Measurements from ENCODE around the gene PIK3C2G. TPM values are rescaled to one million over a fixed set of nuclear protein-coding genes. Genes with fewer than 3 reads are reported as not detected.

Gene PIK3C2G
- total and polyA plus RNA-seq, 2 of the 13 experiments (the other 11 are each of a cell fraction or from before 2014, with no cell fraction given), result not detected

DNA sequence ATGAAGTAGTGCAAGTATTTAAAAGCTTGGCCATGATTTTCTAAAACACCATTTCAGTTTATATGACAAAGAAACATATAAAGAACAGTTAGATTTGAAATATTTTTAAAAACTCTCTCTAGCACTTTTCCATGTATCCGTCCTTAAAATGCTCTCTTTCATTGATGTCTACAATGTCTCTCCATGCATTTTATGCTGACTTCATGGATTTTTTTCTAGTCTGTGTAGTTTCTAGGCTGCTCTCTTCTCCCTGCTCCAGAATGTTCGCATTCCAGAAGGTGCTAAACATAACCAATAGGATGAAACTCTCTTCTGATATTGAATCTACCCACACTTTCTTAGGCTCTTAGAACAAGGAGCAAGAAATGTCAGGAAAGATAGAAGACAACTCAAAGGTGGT is 351.7 kb downstream of the PIK3C2G start:
- no peaks in the 10 kb centered on the region for H3K4me1 ChIP-seq (ENCODE audit: insufficient read depth, low read length)
- POLR2A ChIA-PET, result no interaction called here
- DNase-seq (ENCODE audit: low spot score) (no peak), FAIRE-seq (no peak), ATAC-seq (no peak)
- BruUV-seq (replicated peaks), result no TSS peak
- H4K20me1 ChIP-seq (ENCODE audit: insufficient read depth, low read length), result no peaks in the 10 kb centered on the region
- H3K9ac ChIP-seq (ENCODE audit: insufficient read depth, low read depth, low read length), result no peak overlapping the region
- no peaks in the 10 kb centered on the region for H3K27me3 ChIP-seq (ENCODE audit: control insufficient read depth in 1 of 2, insufficient read depth in 2 of 2, low read length in 2 of 2)
- TF ChIP-seq MAFK (conservative IDR thresholded peaks at IDR 0.05 in 1 of 2, IDR thresholded peaks at IDR 0.05 in 1 of 2; ENCODE audit: low read length in 2 of 2), result peak; percentile 72 to 82
- TF ChIP-seq MAFF (IDR thresholded peaks at IDR 0.05; ENCODE audit: low read depth, low read length), result peak; percentile 64; the same call in 1 of the 2 replicates
- TF ChIP-seq ZNF557 (CRISPR knock-in tag; IDR thresholded peaks at IDR 0.05), result no peak
- no peak overlapping the region for H3K4me2 ChIP-seq (ENCODE audit: low read depth, low read length)
- H3K9me3 ChIP-seq (ENCODE audit: low read length), result no peaks in the 10 kb centered on the region
- no peak overlapping the region for H3K4me3 ChIP-seq (replicated peaks in 1 of 3; ENCODE audit: insufficient read depth in 1 of 3, low read depth in 2 of 3, low read length in 3 of 3)
- intact Hi-C loops (cut with micrococcal nuclease; ENCODE audit: unreplicated experiment) (no loop called here), in situ Hi-C loops (cut with HindIII; ENCODE audit: extremely low pct_ligation_motif_present, low pct_unique_long_range_greater_than_20kb) (no loop called here)
- no peak overlapping the region for H2AFZ ChIP-seq (ENCODE audit: low read length)
- H3K36me3 ChIP-seq (replicated peaks in 1 of 2; ENCODE audit: control insufficient read depth in 1 of 2, insufficient read depth in 2 of 2, low read length in 2 of 2), result no peaks in the 10 kb centered on the region
- 44% methylated on average over 2 of the region's 2 CpGs for WGBS (ENCODE audit: low lambda C conversion rate)
- H3K79me2 ChIP-seq (ENCODE audit: insufficient read depth, low read length), result no peaks in the 10 kb centered on the region
- H3K27ac ChIP-seq (ENCODE audit: extremely low read length, insufficient read depth, low read length), result no peak overlapping the region
- CTCF ChIA-PET (ENCODE audit: low intra/inter-chr PET ratio, low total read pairs), result no interaction called here

DNA sequence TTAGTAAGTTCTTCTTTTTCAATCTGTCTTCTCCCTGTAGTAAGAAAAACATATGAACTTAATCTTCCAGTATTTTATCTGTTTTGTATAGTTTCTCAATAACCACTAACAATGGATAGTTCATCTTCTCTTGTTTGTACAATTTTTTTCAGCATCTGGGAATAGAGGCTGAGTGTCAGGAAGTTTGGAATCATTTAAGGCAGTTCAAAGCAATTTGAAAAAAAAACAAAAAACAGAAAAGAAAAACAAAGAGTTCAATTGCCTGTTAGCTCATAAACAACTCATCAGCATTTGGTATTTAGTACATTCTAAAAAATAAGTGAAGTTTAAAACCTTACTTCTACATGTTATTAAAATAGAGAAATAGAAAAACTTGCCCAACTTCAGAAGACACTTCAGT is 359.7 kb downstream of the PIK3C2G start:
- intact Hi-C loops (cut with micrococcal nuclease; ENCODE audit: unreplicated experiment), result no loop called here
- Histone ChIP-seq H3K4me1 (ENCODE audit: insufficient read depth, low read length) (no peaks in the 10 kb centered on the region), H3K9me3 (ENCODE audit: low read length) (no peaks in the 10 kb centered on the region), H3K4me3 (replicated peaks in 1 of 3; ENCODE audit: insufficient read depth in 1 of 3, low read depth in 2 of 3, low read length in 3 of 3) (no peak overlapping the region), H3K27me3 (ENCODE audit: control insufficient read depth in 1 of 2, insufficient read depth in 2 of 2, low read length in 2 of 2) (no peaks in the 10 kb centered on the region), H3K9ac (ENCODE audit: insufficient read depth, low read depth, low read length) (no peak overlapping the region), H3K79me2 (ENCODE audit: insufficient read depth, low read length) (no peaks in the 10 kb centered on the region), H4K20me1 (ENCODE audit: insufficient read depth, low read length) (no peaks in the 10 kb centered on the region), H3K4me2 (ENCODE audit: low read depth, low read length) (no peak overlapping the region), H2AFZ (ENCODE audit: low read length) (no peak overlapping the region), H3K27ac (ENCODE audit: extremely low read length, insufficient read depth, low read length) (no peak overlapping the region), H3K36me3 (replicated peaks in 1 of 2; ENCODE audit: control insufficient read depth in 1 of 2, insufficient read depth in 2 of 2, low read length in 2 of 2) (no peaks in the 10 kb centered on the region)
- ChIA-PET CTCF (ENCODE audit: low intra/inter-chr PET ratio, low total read pairs) (no interaction called here), POLR2A (no interaction called here)
- no TSS peak for BruUV-seq (replicated peaks)
- ATAC-seq (no peak), FAIRE-seq (no peak), DNase-seq (ENCODE audit: low spot score) (no peak)
- in situ Hi-C loops (cut with HindIII; ENCODE audit: extremely low pct_ligation_motif_present, low pct_unique_long_range_greater_than_20kb), result no loop called here
- TF ChIP-seq, protein P1, sequence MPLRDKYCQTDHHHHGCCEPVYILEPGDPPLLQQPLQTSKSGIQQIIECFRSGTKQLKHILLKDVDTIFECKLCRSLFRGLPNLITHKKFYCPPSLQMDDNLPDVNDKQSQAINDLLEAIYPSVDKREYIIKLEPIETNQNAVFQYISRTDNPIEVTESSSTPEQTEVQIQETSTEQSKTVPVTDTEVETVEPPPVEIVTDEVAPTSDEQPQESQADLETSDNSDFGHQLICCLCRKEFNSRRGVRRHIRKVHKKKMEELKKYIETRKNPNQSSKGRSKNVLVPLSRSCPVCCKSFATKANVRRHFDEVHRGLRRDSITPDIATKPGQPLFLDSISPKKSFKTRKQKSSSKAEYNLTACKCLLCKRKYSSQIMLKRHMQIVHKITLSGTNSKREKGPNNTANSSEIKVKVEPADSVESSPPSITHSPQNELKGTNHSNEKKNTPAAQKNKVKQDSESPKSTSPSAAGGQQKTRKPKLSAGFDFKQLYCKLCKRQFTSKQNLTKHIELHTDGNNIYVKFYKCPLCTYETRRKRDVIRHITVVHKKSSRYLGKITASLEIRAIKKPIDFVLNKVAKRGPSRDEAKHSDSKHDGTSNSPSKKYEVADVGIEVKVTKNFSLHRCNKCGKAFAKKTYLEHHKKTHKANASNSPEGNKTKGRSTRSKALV (CRISPR knock-in tag; IDR thresholded peaks at IDR 0.05), result no peak
- TF ChIP-seq, protein P2, sequence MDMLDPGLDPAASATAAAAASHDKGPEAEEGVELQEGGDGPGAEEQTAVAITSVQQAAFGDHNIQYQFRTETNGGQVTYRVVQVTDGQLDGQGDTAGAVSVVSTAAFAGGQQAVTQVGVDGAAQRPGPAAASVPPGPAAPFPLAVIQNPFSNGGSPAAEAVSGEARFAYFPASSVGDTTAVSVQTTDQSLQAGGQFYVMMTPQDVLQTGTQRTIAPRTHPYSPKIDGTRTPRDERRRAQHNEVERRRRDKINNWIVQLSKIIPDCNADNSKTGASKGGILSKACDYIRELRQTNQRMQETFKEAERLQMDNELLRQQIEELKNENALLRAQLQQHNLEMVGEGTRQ (IDR thresholded peaks at IDR 0.05; ENCODE audit: low read depth, low read length), result no peak
- TF ChIP-seq, protein P2 (CRISPR knock-in tag; IDR thresholded peaks at IDR 0.05; ENCODE audit: borderline replicate concordance), result no peak
- TF ChIP-seq SMAD1 (CRISPR knock-in tag; IDR thresholded peaks at IDR 0.05; ENCODE audit: borderline replicate concordance, low read depth) (no peak), HDAC6 (IDR thresholded peaks at IDR 0.05; ENCODE audit: low read depth, low read length) (no peak), ZNF354B (CRISPR knock-in tag; IDR thresholded peaks at IDR 0.05) (no peak)
- TF ChIP-seq, protein P3, sequence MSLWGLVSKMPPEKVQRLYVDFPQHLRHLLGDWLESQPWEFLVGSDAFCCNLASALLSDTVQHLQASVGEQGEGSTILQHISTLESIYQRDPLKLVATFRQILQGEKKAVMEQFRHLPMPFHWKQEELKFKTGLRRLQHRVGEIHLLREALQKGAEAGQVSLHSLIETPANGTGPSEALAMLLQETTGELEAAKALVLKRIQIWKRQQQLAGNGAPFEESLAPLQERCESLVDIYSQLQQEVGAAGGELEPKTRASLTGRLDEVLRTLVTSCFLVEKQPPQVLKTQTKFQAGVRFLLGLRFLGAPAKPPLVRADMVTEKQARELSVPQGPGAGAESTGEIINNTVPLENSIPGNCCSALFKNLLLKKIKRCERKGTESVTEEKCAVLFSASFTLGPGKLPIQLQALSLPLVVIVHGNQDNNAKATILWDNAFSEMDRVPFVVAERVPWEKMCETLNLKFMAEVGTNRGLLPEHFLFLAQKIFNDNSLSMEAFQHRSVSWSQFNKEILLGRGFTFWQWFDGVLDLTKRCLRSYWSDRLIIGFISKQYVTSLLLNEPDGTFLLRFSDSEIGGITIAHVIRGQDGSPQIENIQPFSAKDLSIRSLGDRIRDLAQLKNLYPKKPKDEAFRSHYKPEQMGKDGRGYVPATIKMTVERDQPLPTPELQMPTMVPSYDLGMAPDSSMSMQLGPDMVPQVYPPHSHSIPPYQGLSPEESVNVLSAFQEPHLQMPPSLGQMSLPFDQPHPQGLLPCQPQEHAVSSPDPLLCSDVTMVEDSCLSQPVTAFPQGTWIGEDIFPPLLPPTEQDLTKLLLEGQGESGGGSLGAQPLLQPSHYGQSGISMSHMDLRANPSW (CRISPR knock-in tag; IDR thresholded peaks at IDR 0.05; ENCODE audit: borderline replicate concordance), result no peak
